ENCODE results near the gene CSTPP1.

GRCh38 chr11:47171856-47172255 is 235.3 kb downstream of the CSTPP1 start:
- TF ChIP-seq, protein P1, sequence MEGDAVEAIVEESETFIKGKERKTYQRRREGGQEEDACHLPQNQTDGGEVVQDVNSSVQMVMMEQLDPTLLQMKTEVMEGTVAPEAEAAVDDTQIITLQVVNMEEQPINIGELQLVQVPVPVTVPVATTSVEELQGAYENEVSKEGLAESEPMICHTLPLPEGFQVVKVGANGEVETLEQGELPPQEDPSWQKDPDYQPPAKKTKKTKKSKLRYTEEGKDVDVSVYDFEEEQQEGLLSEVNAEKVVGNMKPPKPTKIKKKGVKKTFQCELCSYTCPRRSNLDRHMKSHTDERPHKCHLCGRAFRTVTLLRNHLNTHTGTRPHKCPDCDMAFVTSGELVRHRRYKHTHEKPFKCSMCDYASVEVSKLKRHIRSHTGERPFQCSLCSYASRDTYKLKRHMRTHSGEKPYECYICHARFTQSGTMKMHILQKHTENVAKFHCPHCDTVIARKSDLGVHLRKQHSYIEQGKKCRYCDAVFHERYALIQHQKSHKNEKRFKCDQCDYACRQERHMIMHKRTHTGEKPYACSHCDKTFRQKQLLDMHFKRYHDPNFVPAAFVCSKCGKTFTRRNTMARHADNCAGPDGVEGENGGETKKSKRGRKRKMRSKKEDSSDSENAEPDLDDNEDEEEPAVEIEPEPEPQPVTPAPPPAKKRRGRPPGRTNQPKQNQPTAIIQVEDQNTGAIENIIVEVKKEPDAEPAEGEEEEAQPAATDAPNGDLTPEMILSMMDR (IDR thresholded peaks at IDR 0.05; ENCODE audit: low read length): no peak
- TF ChIP-seq EZH2 (IDR thresholded peaks at IDR 0.05; ENCODE audit: borderline replicate concordance, low read length): no peak

All from OCI-LY1 (cell line).